ENCODE measurements around the gene GGT5. TPM values are rescaled to one million over a fixed set of nuclear protein-coding genes. Genes with fewer than 3 reads are reported as not detected.
"Not testable (repeated sequence)": the region's sequence is repeated elsewhere in the genome, so short reads cannot be mapped to it uniquely, and the experiment has no call there.

The GGT5 gene
- total and polyA plus RNA-seq, 2 donors (not counting 1 experiment from before 2014, with no cell fraction given) = under 0.01 to 9.1 TPM

DNA sequence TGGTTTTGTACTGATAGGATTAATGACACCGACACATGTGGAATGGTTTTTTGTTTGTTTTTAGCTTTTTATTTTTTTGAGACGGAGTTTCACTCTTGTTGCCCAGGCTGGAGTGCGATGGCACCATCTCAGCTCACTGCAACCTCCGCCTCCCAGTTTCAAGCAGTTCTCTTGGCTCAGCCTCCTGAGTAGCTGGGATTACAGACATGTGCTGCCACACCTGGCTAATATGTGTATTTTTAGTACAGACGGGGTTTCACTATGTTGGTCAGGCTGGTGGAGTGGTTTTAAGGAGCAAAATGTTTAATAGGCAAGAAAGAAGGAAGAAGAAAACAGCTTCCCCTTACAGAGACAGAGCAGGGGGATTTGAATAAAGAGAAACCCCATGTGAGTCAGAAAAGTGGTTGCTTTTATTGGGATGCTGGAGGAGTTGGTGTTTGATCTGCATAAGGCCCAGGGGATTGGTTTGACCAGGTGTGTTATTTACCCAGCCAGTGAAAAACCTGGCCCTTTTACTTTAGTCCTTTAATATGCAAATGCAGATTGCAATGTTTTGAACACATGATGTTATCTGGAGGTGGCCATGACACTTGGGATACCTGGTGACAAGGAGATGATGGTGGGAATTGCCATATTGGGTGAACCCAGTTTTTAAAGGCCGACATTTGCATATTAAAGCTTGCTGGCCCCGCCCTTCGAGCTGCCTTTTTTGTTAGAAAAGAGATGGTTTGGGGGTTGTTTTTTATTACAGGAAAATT is 39.3 kb downstream of the GGT5 start:
- Histone ChIP-seq H3K4me3 (replicated peaks in 1 of 4; ENCODE audit: control extremely low read depth in 1 of 4, insufficient read depth in 1 of 4, low read depth in 3 of 4, low read length in 4 of 4) (no peak overlapping the region), H3K27me3 (ENCODE audit: control insufficient read depth, insufficient read depth, low read length) (no peaks in the 10 kb centered on the region), H3K9ac (ENCODE audit: insufficient read depth, low read length) (no peak overlapping the region), H3K9me3 (ENCODE audit: control insufficient read depth, insufficient read depth, low read depth, low read length) (no peaks in the 10 kb centered on the region), H3K27ac (ENCODE audit: insufficient read depth, low read length) (no peak overlapping the region), H2AFZ (ENCODE audit: low read length) (no peak overlapping the region), H3K4me2 (ENCODE audit: extremely low read depth, insufficient read depth, low read length) (no peak overlapping the region), H4K20me1 (ENCODE audit: control insufficient read depth, extremely low read depth, insufficient read depth, low read length) (no peaks in the 10 kb centered on the region), H3K4me1 (ENCODE audit: control insufficient read depth, extremely low read depth, insufficient read depth, low read length) (peaks cover 15% of the 10 kb centered on the region), H3K36me3 (ENCODE audit: control insufficient read depth, insufficient read depth, low read length) (no peaks in the 10 kb centered on the region), H3K79me2 (ENCODE audit: control insufficient read depth, insufficient read depth, low read length) (no peaks in the 10 kb centered on the region)
- TF ChIP-seq, protein P1, sequence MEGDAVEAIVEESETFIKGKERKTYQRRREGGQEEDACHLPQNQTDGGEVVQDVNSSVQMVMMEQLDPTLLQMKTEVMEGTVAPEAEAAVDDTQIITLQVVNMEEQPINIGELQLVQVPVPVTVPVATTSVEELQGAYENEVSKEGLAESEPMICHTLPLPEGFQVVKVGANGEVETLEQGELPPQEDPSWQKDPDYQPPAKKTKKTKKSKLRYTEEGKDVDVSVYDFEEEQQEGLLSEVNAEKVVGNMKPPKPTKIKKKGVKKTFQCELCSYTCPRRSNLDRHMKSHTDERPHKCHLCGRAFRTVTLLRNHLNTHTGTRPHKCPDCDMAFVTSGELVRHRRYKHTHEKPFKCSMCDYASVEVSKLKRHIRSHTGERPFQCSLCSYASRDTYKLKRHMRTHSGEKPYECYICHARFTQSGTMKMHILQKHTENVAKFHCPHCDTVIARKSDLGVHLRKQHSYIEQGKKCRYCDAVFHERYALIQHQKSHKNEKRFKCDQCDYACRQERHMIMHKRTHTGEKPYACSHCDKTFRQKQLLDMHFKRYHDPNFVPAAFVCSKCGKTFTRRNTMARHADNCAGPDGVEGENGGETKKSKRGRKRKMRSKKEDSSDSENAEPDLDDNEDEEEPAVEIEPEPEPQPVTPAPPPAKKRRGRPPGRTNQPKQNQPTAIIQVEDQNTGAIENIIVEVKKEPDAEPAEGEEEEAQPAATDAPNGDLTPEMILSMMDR (conservative IDR thresholded peaks at IDR 0.05 in 1 of 2, IDR thresholded peaks at IDR 0.05 in 1 of 2; ENCODE audit: low read depth in 1 of 2, low read length in 2 of 2) = no peak
- TF ChIP-seq EZH2 (IDR thresholded peaks at IDR 0.05; ENCODE audit: low read length, missing control alignments) = no peak
- DNase-seq (ENCODE audit: low read depth in 2 of 2) = no peak

DNA sequence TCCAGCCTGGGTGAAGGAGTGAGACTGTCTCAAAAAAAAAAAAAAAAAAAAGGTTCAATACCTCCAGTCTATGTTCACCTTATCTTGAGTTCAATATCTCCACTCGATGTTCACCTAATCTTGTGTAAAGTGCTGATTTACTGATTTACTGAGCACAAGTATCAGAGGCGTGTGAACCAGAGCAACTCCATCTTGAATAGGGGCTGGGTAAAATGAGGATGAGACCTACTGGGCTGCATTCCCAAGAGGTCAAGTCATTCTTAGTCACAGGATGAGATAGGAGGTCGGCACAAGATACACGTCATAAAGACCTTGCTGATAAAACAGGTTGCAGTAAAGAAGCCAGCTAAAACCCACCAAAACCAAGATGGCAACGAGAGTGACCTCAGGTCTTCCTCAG is 41.0 kb downstream of the GGT5 start:
- H3K4me1 ChIP-seq (ENCODE audit: control insufficient read depth, extremely low read depth, insufficient read depth, low read length) = peaks cover 15% of the 10 kb centered on the region
- H2AFZ ChIP-seq (ENCODE audit: low read length); H4K20me1 ChIP-seq (ENCODE audit: control insufficient read depth, extremely low read depth, insufficient read depth, low read length); H3K9ac ChIP-seq (ENCODE audit: insufficient read depth, low read length); H3K79me2 ChIP-seq (ENCODE audit: control insufficient read depth, insufficient read depth, low read length); DNase-seq (ENCODE audit: low read depth in 2 of 2); H3K9me3 ChIP-seq (ENCODE audit: control insufficient read depth, insufficient read depth, low read depth, low read length); H3K4me3 ChIP-seq (replicated peaks in 1 of 4; ENCODE audit: control extremely low read depth in 1 of 4, insufficient read depth in 1 of 4, low read depth in 3 of 4, low read length in 4 of 4); H3K4me2 ChIP-seq (ENCODE audit: extremely low read depth, insufficient read depth, low read length); H3K27ac ChIP-seq (ENCODE audit: insufficient read depth, low read length); H3K36me3 ChIP-seq (ENCODE audit: control insufficient read depth, insufficient read depth, low read length); H3K27me3 ChIP-seq (ENCODE audit: control insufficient read depth, insufficient read depth, low read length): not testable (repeated sequence)

DNA sequence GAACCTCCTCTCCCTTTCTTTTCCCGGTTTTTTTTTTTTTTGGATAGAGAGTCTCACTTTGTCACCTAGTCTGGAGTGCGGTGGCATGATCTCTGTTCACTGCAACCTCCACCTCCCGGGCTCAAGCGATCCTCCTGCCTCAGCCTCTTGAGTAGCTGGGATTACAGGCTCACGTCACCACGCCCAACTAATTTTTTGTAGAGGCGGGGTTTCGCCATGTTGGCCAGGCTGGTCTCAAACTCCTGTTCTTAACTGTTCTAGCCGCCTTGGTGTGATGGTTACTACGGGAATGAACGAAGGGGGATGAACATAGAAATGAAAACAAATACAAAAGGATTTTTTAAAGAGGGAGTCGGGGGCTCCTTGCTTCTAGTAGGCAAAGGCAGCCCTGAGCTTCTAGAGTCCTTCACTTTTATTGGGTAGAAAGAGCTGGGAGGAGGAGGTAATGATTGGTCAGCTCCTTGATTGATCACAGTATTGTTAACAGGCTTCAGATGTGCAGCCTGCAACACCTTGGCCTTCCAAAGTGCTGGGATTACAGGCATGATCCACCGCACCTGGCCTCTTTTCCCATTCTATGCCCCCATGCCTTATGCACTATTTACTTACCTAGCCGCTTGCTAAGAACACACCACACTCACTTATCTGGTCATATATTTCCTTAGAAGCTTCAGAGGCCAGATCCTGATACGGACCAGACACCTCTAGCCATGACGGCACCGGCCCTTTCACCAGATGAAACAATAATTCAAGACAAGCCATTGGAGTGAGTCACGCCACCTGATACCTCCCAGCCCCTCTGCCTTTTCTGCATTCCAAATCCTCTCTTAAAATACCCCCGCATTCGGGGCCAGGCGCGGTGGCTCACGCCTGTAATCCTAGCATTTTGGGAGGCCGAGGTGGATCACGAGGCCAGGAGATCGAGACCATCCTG is 42.9 kb downstream of the GGT5 start:
- Histone ChIP-seq H3K4me1 (ENCODE audit: control insufficient read depth, extremely low read depth, insufficient read depth, low read length) (peaks cover 5% of the 10 kb centered on the region), H3K27ac (ENCODE audit: insufficient read depth, low read length) (no peak overlapping the region)

More for the DNA sequence above, 42.9 kb downstream of the GGT5 start:
- TF ChIP-seq EZH2 (IDR thresholded peaks at IDR 0.05; ENCODE audit: low read length, missing control alignments) = no peak
- TF ChIP-seq, protein P1 (conservative IDR thresholded peaks at IDR 0.05 in 1 of 2, IDR thresholded peaks at IDR 0.05 in 1 of 2; ENCODE audit: low read depth in 1 of 2, low read length in 2 of 2) = no peak
- Histone ChIP-seq H3K79me2 (ENCODE audit: control insufficient read depth, insufficient read depth, low read length) (no peaks in the 10 kb centered on the region), H3K36me3 (ENCODE audit: control insufficient read depth, insufficient read depth, low read length) (no peaks in the 10 kb centered on the region), H2AFZ (ENCODE audit: low read length) (no peak overlapping the region), H3K4me2 (ENCODE audit: extremely low read depth, insufficient read depth, low read length) (no peak overlapping the region), H3K9ac (ENCODE audit: insufficient read depth, low read length) (no peak overlapping the region), H3K4me3 (replicated peaks in 1 of 4; ENCODE audit: control extremely low read depth in 1 of 4, insufficient read depth in 1 of 4, low read depth in 3 of 4, low read length in 4 of 4) (no peak overlapping the region), H3K9me3 (ENCODE audit: control insufficient read depth, insufficient read depth, low read depth, low read length) (no peaks in the 10 kb centered on the region), H4K20me1 (ENCODE audit: control insufficient read depth, extremely low read depth, insufficient read depth, low read length) (no peaks in the 10 kb centered on the region), H3K27me3 (ENCODE audit: control insufficient read depth, insufficient read depth, low read length) (no peaks in the 10 kb centered on the region)
- DNase-seq (ENCODE audit: low read depth in 2 of 2) = peak in 1 of 2 donors; percentile 64

All from fibroblast of lung (primary cell).